Adipose tissue (tissue), 3 donors: ENCODE results near the gene ZNF33B. TPM values are rescaled to one million over a fixed set of nuclear protein-coding genes. Genes with fewer than 3 reads are reported as not detected.

Experiments
- H3K27ac ChIP-seq: one replicate; pipeline ENCODE4 v1.5.1; 2013; ENCODE audit warnings: low read depth, low read length
- WGBS, 3 donors: extraction: QIAGEN DNeasy Blood & Tissue Kit; methylation state at CpG; one replicate each; pipeline ENCODE4 v1.1.7; 2013; 5-methylcytosine and 5-hydroxymethylcytosine counted together
- polyA plus RNA-seq, 3 donors: library from polyadenylated mRNA; stranded (reverse); fragments of 200-250 nt; gene quantifications; one replicate each; pipeline ENCODE4 v1.2.3, GENCODE V29; 2013
- donor health status: healthy with polysubstance abuse.
- donor health status: Bipolar disorder and iron deficiency.
- donor health status: healthy.

ZNF33B gene
- polyA plus RNA-seq, 3 donors: 3.8 to 45.8 (median 8.3) TPM

DNA sequence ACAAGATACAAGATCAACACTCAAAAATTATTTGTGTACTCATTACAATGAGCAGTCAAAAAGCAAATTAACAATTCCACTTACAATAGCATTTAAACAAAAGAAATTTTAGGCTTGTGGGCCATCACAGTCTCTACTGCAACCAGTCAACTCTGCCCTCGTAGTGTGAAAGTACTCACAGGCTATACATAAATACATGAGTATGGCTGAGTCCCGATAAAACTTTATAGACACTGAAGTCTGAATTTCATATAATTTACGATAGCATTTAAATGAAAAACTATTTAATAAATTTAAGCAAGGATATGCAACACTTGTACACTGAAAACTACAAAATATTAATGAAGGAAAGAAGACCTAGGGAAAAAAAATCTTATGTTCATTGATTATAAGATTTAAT lies 90.1 kb downstream of the ZNF33B start:
- WGBS, 3 donors: 96 to 99% (median 97%) methylated on average over 3 of the region's 3 CpGs
- H3K27ac ChIP-seq: no peak overlapping the region

DNA sequence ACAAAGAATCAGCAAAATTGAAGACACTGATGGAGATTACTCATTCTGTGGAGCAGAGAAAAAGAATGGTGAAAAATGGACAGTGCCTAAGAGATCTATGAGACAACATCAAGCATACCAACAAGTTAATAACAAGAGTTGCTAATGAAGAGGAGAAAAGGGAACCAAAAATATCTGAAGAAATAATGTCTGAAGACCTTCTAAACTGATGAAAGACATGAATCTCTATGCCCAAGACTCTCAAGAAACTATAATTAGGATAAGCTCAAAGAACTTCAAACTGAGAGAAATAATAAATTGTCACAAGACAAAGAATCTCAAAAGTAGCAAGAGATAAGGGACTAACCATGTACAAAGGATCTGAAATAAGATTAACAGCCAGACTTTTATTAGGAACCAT lies 93.4 kb downstream of the ZNF33B start:
- H3K27ac ChIP-seq: no peak overlapping the region

DNA sequence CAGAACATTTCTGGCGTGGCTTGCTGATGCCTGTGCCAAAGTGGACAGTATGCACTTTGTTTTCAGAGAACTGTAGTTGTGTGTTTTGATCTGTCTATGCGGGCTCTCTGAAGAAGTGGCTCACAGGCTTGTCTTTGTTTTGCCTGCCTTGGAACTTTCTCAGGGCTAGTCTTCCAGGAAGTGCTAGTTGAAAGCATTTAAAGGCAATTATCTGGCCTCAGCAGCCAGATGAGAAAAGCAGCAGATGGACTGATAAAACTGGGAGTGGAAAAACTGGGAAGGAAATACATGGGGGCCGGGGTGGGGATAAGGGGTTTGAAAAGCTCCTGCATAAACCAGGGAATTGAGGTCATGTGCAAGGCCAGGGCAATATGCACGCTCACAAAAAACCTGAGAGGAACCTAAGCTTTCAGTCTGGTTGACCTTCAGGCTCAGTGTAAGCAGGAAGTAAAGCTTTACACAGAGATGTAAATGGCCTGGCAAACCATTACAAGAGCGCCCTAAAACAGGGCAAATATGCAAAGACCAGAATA lies 94.5 kb downstream of the ZNF33B start:
- H3K27ac ChIP-seq: no peak overlapping the region
- 83 to 91% (median 88%) methylated on average over 5 of the region's 5 CpGs for WGBS, 3 donors

Other genes with a start within 250 kb of the ZNF33B start
- 1 to 10 TPM; 5.7 to 9.8 (median 7.4) TPM for gene BMS1, start 144.2 kb upstream of the ZNF33B start, polyA plus RNA-seq